Psoas muscle (tissue), 8 donors: ENCODE results near the gene B4GALNT4. TPM values are rescaled to one million over a fixed set of nuclear protein-coding genes. Genes with fewer than 3 reads are reported as not detected.
A peak's percentile ranks its signal among the peaks of the same experiment; 100 is the strongest.

Source experiments
- ATAC-seq, 4 donors: fragments of 200-7000 bp; cut with Tn5 transposase; one replicate each; pipeline ENCODE4 v1.9.1; 2020; ENCODE audit warnings: moderate library complexity in 3 of 4, mild to moderate bottlenecking in 2 of 4
- DNase-seq, 2 donors: peaks; one replicate each; pipeline ENCODE4 v3.0.0-alpha.2; 2020
- H3K27ac ChIP-seq: fragments of 200-600 bp; one replicate; pipeline ENCODE4 v1.8.0; 2022
- H3K27me3 ChIP-seq, 3 donors: fragments of 200-600 bp in 1 of 3; one replicate each; pipeline versions ENCODE4 v1.6.1 to v1.8.0; 2013 to 2022; ENCODE audit warnings: low read length in 2 of 3, mild to moderate bottlenecking in 2 of 3, moderate library complexity in 1 of 3; ENCODE audit not compliant: insufficient read depth in 3 of 3
- H3K36me3 ChIP-seq, 2 donors: fragments of 200-600 bp in 1 of 2; one replicate each; pipeline versions ENCODE4 v1.6.1 to v1.8.0; 2013 to 2022; ENCODE audit warnings: low read depth in 1 of 2, mild to moderate bottlenecking in 1 of 2, moderate library complexity in 1 of 2; ENCODE audit not compliant: insufficient read depth in 1 of 2
- H3K4me1 ChIP-seq: fragments of 200-600 bp; one replicate; pipeline ENCODE4 v1.8.0; 2022
- H3K4me3 ChIP-seq: fragments of 200-600 bp; one replicate; pipeline ENCODE4 v1.8.0; 2022; ENCODE audit warnings: mild to moderate bottlenecking
- H3K9me3 ChIP-seq: fragments of 200-600 bp; one replicate; pipeline ENCODE4 v1.8.0; 2022
- WGBS, 3 donors: extraction: QIAGEN DNeasy Blood & Tissue Kit; methylation state at CpG; one replicate each; pipeline versions ENCODE4 v1.1.6 to v1.1.7; 2013; 5-methylcytosine and 5-hydroxymethylcytosine counted together
- intact Hi-C, 2 donors: fragments of 100-400 bp; cut with DNase I; formaldehyde crosslinking; loops; one replicate each; pipeline versions ENCODE4 v1.11.0 to v1.14.2; 2022
- polyA plus RNA-seq, 3 donors: library from polyadenylated mRNA; stranded (reverse); fragments of 200-250 nt; gene quantifications; one replicate each; pipeline ENCODE4 v1.2.3, GENCODE V29; 2013
- total RNA-seq, 4 donors: library from RNA; stranded (reverse); fragmentation: NEBNext Ultra II Directional in 2 of 4; extraction: Animal tissue kit (Norgen Biotek cat#: 25700) in 2 of 4; gene quantifications; one replicate each; pipeline versions ENCODE4 v1.2.1 to v1.2.4, GENCODE V29; 2021 to 2023
- TF ChIP-seq, protein P1 (sequence below): fragments of 200-600 bp; IDR thresholded peaks from one replicate; pipeline ENCODE4 v1.8.0; 2022; ENCODE audit warnings: antibody characterized with exemption
- donor health status: healthy with polysubstance abuse.
- donor health status: DM: no; HTN: no; CAD: no; lungs with moderate emphysema.
- donor health status: Bipolar disorder and iron deficiency.
- donor health status: healthy.
- donor health status: DM: yes; HTN: yes; CAD: no.
- donor health status: DM: no; HTN: no; CAD: no.
- donor health status: DM: no; HTN: no; CAD: no.
- donor health status: DM: yes; HTN: yes; CAD: no.

B4GALNT4 gene
- total and polyA plus RNA-seq, 7 donors: 0.04 to 0.27 (median 0.06) TPM; not detected in 1

DNA sequence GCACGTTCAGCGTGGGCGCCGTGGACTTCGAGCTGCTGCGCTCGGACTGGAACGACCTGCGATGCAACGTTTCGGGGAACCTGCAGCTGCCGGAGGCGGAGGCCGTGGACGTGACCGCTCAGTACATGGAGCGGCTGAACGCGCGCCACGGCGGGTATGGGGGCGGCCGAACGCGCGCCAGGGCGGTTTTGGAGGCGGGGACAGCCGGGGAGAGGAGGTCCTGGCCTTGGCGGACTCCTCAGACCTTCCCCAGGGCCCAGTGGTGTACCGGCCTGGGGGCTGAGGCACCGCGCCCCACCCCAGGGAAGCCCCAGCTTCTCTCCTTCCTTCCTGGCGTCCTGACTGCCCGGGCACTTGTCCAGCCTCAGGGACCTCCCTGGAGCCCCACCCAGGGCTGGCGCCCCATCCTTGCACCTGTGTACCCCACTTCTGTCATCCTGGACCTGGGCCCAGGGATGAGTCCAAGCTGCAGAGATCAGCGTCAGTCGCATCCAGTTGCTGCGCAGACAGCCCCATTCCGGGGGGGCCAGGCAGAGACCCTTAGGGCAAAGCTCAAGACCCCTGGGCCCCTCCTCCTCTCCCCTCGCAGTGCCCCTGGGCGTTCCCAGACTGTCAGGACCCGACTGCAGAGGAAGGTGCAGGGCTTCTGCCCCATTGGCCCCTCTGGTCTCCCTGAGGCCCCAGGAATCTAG lies 8.0 kb downstream of the B4GALNT4 start:
- H3K9me3 ChIP-seq: no peaks in the 10 kb centered on the region
- peaks cover 0 to 28% (median 16%) of the 10 kb centered on the region in 3 donors for H3K27me3 ChIP-seq
- no peak for ATAC-seq
- no peak for DNase-seq
- intact Hi-C loops: no loop called here
- H3K4me1 ChIP-seq: no peaks in the 10 kb centered on the region
- no peaks in the 10 kb centered on the region for H3K36me3 ChIP-seq
- H3K27ac ChIP-seq: no peak overlapping the region
- TF ChIP-seq, protein P1, sequence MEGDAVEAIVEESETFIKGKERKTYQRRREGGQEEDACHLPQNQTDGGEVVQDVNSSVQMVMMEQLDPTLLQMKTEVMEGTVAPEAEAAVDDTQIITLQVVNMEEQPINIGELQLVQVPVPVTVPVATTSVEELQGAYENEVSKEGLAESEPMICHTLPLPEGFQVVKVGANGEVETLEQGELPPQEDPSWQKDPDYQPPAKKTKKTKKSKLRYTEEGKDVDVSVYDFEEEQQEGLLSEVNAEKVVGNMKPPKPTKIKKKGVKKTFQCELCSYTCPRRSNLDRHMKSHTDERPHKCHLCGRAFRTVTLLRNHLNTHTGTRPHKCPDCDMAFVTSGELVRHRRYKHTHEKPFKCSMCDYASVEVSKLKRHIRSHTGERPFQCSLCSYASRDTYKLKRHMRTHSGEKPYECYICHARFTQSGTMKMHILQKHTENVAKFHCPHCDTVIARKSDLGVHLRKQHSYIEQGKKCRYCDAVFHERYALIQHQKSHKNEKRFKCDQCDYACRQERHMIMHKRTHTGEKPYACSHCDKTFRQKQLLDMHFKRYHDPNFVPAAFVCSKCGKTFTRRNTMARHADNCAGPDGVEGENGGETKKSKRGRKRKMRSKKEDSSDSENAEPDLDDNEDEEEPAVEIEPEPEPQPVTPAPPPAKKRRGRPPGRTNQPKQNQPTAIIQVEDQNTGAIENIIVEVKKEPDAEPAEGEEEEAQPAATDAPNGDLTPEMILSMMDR: no peak
- H3K4me3 ChIP-seq: no peak overlapping the region
- 81 to 84% (median 83%) methylated on average over 30 to 44 of the region's 44 CpGs for WGBS, 3 donors

DNA sequence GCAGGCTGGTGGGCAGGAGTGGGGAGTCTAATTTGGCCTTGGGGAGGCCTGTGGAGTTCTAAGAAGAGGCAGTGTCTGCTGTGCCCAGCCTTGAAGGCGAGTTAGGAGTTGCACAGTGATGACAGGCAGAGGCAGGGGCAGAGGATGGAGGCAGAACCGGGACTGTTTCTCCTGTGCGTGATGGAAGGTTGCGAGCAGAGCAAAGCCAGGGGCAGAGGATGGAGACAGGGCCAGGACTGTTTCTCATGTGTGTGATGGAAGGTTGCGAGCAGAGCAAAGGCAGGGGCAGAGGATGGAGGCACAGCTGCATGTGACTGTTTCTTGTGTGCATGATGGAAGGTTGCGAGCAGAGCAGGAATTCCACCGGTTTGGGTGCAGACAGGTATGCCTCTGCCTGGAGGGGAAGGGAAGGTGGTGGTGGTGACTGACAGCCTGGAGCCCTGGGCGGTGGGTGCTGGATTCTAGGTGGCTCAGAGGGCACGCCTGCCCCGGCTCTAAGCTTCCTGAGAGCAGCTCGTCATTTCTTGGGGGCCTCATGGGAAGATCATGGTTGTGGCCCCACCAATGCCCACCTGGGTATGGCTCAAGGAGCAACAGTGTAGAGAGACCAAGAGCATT lies 8.7 kb downstream of the B4GALNT4 start:
- ATAC-seq: no peak
- DNase-seq: no peak
- Histone ChIP-seq H3K36me3 (no peaks in the 10 kb centered on the region), H3K4me3 (no peak overlapping the region), H3K9me3 (no peaks in the 10 kb centered on the region), H3K27me3 (peaks cover 0 to 29% (median 17%) of the 10 kb centered on the region in 3 donors), H3K4me1 (no peaks in the 10 kb centered on the region), H3K27ac (no peak overlapping the region)
- WGBS, 3 donors: 78 to 85% (median 83%) methylated on average over 11 of the region's 11 CpGs
- TF ChIP-seq, protein P1: no peak
- intact Hi-C loops: no loop called here

DNA sequence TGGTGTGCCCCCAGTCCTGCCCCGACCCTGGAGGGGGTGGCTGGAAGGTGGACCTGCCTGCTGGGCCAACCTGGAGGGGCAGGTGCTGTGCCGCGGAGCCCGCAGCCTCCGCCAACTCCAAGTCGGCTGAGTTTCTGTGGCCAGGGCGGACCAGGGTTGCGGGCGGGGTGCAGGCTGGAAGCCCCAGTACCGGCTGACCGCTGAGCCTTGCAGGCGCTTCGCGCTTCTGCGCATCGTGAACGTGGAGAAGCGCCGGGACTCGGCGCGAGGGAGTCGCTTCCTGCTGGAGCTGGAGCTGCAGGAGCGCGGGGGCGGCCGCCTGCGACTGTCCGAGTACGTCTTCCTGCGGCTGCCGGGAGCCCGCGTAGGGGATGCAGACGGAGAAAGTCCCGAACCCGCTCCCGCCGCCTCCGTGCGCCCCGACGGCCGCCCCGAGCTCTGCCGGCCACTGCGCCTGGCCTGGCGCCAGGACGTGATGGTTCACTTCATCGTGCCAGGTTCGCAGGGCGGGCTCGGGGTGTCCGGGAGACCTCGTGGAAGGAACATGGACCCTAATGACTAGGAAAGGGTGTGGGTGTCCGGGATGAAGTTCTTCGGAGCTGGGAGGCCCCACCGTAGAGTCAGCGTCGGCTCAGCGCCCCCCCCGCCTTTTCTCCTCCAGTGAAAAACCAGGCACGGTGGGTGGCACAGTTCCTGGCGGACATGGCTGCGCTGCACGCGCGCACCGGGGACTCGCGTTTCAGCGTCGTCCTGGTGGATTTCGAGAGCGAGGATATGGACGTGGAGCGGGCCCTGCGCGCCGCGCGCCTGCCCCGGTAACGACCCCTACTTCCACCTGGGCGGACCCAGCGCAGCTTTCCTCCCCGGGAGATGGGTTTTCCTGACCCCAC lies 10.2 kb downstream of the B4GALNT4 start:
- Histone ChIP-seq H3K27ac (no peak overlapping the region), H3K4me3 (no peak overlapping the region), H3K4me1 (no peaks in the 10 kb centered on the region), H3K9me3 (no peaks in the 10 kb centered on the region), H3K27me3 (peaks cover 0 to 33% (median 15%) of the 10 kb centered on the region in 3 donors), H3K36me3 (no peaks in the 10 kb centered on the region)
- DNase-seq (peak in 1 of 2 donors; percentile 45), ATAC-seq (no peak)
- TF ChIP-seq, protein P1: no peak
- 86 to 92% (median 90%) methylated on average over 79 to 87 of the region's 87 CpGs for WGBS, 3 donors
- intact Hi-C loops: no loop called here

DNA sequence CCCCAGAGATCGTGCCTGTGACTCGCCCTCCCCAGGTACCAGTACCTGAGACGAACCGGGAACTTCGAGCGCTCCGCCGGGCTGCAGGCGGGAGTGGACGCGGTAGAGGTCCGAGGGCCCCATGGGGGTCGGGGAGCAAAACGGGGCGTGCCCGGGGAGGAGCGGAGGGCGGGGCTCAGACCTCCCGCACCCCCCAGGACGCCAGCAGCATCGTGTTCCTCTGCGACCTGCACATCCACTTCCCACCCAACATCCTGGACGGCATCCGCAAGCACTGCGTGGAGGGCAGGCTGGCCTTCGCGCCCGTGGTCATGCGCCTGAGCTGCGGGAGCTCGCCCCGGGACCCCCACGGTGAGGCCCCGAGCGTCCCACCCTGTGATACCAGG lies 10.8 kb downstream of the B4GALNT4 start:
- TF ChIP-seq, protein P1: no peak
- Histone ChIP-seq H3K27me3 (peaks cover 0 to 33% (median 15%) of the 10 kb centered on the region in 3 donors), H3K9me3 (no peaks in the 10 kb centered on the region), H3K36me3 (no peaks in the 10 kb centered on the region), H3K4me3 (no peak overlapping the region), H3K27ac (no peak overlapping the region), H3K4me1 (no peaks in the 10 kb centered on the region)
- WGBS, 3 donors: 94 to 97% (median 95%) methylated on average over 30 to 35 of the region's 35 CpGs
- DNase-seq (no peak), ATAC-seq (no peak)
- intact Hi-C loops: no loop called here
